HG03135 (cell line): ENCODE results near the gene TGM4.
A peak's percentile ranks its signal among the peaks of the same experiment; 100 is the strongest.

Source experiments
- ATAC-seq: cut with Tn5 transposase; IDR thresholded peaks from one replicate; pipeline ENCODE4 v1.9.1; 2021; ENCODE audit warnings: mild to moderate bottlenecking, moderate library complexity; ENCODE audit not compliant: unreplicated experiment

Gene TGM4

GRCh38 chr3:44950275-44950734, 75.9 kb downstream of the TGM4 start:
- no peak for ATAC-seq

GRCh38 chr3:44952689-44953088, 78.3 kb downstream of the TGM4 start:
- no peak for ATAC-seq

DNA sequence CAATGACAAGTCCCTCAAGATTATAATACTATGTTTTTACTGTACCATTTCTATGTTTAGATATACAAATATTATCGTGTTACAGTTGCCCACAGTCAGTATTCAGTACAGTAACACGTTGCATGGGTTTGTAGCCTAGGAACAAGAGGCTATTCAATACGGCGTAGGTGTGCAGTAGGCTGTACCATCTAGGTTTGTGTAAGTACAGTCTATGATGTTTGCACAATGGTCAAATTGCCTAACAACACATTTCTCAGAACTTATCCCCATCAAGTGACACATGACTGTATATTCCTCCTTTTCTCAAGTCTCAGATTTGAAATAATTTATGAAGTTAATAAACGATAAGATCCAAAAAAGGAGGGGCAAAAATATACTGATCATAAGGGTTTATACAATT, 79.9 kb downstream of the TGM4 start:
- no peak for ATAC-seq

- peak; percentile 74 for ATAC-seq
Observed at GRCh38 chr3:44954962-44955361, 80.6 kb downstream of the TGM4 start.

- ATAC-seq: no peak
Observed at GRCh38 chr3:44955917-44956316, 81.5 kb downstream of the TGM4 start.

- no peak for ATAC-seq
Observed at GRCh38 chr3:44957986-44958385, 83.6 kb downstream of the TGM4 start.

DNA sequence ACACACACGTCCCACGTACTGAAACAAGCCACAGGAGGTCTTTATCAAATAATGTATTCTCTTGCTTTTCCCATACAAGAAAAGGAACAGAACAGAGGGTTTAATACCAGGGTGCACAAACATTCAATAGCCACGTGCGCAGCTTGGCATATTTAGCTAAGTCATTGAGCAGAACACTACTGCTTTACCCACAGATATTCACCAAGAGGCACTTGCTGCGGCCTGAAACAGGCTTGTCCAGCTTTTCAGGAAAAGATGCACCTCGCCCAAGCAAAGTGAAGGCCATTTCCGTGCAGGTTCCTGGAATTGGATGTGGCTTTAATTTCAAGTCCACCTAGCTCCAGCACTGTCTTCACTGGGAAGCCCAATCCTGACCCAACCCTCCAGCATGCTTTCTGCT, 84.0 kb downstream of the TGM4 start:
- no peak for ATAC-seq

DNA sequence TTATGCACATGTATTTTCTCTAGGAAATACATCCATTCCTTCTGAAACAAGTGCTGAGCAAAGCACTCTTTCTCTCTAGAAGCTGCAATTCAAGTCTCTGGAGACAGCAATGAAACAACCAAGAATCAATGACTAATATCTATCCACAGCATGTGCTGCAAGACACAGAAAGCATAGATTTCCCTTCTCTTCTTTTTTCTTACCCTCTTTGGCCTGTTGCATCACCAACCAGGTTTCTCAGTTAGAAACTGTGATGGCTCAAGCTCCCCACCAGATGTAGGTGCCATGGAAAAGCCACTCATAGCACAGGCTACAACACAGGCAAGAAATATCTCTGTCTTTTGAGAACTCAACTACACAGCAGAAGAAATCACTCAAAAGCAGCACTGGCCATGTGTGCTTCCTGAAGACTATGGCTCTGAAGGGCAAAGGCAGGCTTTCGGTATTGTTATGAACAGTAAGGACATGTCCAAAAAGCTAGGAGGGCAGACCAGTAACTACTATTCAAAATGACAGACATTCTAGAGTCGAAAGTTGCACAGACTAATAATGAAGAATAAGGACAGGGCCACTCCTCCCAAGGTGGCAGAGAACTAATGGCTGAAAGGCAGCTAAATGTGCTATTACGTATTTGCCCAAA, 86.1 kb downstream of the TGM4 start:
- ATAC-seq: no peak

DNA sequence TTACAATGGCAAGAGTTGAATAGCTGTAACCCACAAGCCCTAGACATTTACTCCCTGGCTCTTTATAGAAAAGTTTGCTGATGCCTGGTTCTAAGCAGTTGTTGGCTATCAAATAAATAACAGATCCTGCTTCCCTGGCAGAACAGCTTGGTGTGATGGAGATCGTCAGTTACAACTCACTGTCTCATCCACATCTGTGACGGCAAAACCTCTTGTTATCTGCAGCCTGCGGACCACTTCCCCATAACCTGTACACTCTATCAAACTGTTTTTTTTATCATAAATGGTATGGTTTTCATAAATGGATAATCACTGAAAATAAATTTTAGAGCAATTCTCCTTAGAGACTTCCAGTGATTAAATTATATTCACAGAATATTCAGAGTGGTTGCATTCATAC, 87.5 kb downstream of the TGM4 start:
- ATAC-seq: no peak

DNA sequence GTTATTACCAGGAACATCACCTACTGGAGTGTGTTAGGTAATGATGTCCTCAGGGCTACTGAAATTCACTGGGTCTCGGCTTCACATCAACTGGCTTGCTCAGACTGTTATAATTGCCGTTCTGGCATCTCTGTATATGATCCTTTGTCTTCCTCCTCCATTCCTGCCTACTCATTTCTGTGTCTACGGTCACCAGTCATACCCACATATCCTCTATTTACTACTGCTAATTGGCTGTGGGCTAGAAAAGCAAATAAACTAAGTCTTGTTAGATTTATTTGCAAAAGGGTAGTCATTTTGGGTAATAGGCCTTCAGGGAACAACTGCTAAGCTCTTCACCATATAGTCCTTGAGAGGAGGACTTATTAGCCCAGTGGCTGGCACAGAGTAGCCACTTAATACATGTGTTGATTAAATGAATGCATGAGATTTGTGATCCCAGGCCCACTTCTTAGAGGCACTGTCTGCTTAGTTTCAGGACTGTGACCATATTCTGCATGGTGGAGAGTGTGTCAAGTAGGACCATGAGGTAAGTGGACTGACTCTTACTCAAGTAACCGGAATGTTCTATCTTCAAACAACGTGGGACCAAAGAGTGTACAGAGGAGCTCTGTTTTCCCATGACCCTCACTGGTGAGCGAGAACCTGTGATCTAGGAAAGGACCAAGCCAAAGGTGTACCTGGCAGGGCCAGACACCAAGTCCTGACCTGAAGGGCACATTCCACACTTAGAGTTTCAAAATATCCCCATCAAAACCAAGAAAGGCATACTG, 88.4 kb downstream of the TGM4 start:
- ATAC-seq: no peak

- ATAC-seq: no peak
Observed at GRCh38 chr3:44963571-44964325, 89.3 kb downstream of the TGM4 start.
